Thyroid gland (tissue), 4 donors: ENCODE results near the gene PLCD1.

Source experiments
- POLR2A ChIP-seq, 2 donors: fragments of 450-650 bp; IDR thresholded peaks; one replicate each; pipeline ENCODE4 v1.6.1; 2017; ENCODE audit warnings: antibody characterized with exemption in 2 of 2, mild to moderate bottlenecking in 2 of 2, moderate library complexity in 1 of 2
- TF ChIP-seq, protein P1 (sequence below), 6 experiments: fragments of 200-600 bp in 3 of 6; fragments of 450-650 bp in 3 of 6; sonication (generic) in 3 of 6; IDR thresholded peaks; one replicate each; pipeline ENCODE4 v1.5.1; 2016 to 2019; ENCODE audit warnings: antibody characterized with exemption in 6 of 6, mild to moderate bottlenecking in 2 of 6, inconsistent platforms in 1 of 6, moderate library complexity in 1 of 6

DNA sequence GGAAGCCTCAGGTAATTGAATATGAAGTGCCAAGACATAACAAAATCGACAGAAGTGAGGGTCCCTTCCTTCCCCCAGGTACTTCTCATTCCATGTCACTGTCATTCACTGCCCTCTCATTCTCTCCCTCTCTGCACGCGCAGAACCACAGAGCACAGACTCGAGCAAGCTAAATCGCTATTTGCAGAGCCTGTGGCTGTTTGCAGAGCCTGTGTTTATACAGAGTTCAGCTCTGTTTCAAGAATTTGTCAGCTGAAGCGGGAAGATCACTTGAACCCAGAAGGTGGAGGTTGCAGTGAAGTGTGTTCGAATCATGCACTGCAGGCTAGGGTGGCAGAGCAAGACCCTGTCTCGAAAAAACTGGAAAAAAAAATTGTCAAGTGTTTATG, 36.4 kb downstream of the PLCD1 start:
- TF ChIP-seq, protein P1, sequence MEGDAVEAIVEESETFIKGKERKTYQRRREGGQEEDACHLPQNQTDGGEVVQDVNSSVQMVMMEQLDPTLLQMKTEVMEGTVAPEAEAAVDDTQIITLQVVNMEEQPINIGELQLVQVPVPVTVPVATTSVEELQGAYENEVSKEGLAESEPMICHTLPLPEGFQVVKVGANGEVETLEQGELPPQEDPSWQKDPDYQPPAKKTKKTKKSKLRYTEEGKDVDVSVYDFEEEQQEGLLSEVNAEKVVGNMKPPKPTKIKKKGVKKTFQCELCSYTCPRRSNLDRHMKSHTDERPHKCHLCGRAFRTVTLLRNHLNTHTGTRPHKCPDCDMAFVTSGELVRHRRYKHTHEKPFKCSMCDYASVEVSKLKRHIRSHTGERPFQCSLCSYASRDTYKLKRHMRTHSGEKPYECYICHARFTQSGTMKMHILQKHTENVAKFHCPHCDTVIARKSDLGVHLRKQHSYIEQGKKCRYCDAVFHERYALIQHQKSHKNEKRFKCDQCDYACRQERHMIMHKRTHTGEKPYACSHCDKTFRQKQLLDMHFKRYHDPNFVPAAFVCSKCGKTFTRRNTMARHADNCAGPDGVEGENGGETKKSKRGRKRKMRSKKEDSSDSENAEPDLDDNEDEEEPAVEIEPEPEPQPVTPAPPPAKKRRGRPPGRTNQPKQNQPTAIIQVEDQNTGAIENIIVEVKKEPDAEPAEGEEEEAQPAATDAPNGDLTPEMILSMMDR (IDR thresholded peaks at IDR 0.05), result no peak
- TF ChIP-seq POLR2A (IDR thresholded peaks at IDR 0.05), result no peak
